ENCODE data around the gene TMEM120A.

DNA sequence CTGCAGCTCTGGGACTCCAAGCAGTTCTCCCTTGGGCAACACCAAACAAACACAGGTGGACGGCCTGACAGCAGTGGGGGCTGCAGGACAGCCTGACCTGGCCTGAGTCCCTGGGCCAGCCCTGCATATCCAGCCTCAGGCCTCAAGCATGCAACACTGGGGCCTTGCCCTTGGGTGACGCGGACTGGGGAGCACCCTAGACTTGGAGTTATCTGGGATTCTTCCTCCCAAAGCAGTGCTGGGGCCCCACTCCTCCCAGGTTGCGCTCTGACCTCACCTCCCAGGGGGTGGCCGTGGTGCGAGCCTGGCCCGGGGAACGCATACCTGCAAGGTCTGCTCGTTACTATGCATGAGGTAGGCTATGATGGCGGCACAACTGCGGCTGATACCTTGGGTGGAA is 6.2 kb upstream of the TMEM120A start:
- TF ChIP-seq, protein P1, sequence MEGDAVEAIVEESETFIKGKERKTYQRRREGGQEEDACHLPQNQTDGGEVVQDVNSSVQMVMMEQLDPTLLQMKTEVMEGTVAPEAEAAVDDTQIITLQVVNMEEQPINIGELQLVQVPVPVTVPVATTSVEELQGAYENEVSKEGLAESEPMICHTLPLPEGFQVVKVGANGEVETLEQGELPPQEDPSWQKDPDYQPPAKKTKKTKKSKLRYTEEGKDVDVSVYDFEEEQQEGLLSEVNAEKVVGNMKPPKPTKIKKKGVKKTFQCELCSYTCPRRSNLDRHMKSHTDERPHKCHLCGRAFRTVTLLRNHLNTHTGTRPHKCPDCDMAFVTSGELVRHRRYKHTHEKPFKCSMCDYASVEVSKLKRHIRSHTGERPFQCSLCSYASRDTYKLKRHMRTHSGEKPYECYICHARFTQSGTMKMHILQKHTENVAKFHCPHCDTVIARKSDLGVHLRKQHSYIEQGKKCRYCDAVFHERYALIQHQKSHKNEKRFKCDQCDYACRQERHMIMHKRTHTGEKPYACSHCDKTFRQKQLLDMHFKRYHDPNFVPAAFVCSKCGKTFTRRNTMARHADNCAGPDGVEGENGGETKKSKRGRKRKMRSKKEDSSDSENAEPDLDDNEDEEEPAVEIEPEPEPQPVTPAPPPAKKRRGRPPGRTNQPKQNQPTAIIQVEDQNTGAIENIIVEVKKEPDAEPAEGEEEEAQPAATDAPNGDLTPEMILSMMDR (IDR thresholded peaks at IDR 0.05; ENCODE audit: low read depth, low read length, poor library complexity, severe bottlenecking): no peak
- no peak for TF ChIP-seq EZH2phosphoT487 (IDR thresholded peaks at IDR 0.05; ENCODE audit: borderline replicate concordance, low read length)
